SK-N-SH (cell line): Measurements from ENCODE around the gene TLE6. TPM values are rescaled to one million over a fixed set of nuclear protein-coding genes. Genes with fewer than 3 reads are reported as not detected.

ENCODE experiments used
- CTCF ChIA-PET: fragments of 300-600, 350-600 bp; formaldehyde crosslinking; extraction: SDS; loops from one replicate; lab custom pipeline; 2021; lab: Yijun Ruan, JAX
- POLR2A ChIA-PET: fragments of 350-600 bp; sonication (Branson Sonifier 250); formaldehyde crosslinking; extraction: SDS; loops from one replicate; lab custom pipeline; 2020; ENCODE audit warnings: antibody characterized with exemption, inconsistent platforms; lab: Yijun Ruan, JAX
- DNase-seq: peaks from one replicate; pipeline ENCODE4 v3.0.0; 2012
- H2AFZ ChIP-seq: fragments of 200-600 bp; sonication (generic); 2 replicates; pipeline ENCODE4 v1.8.1; 2016; ENCODE audit warnings: antibody characterized with exemption, mild to moderate bottlenecking, low read depth
- H3F3A ChIP-seq: fragments of 200-600 bp; sonication (generic); replicated peaks from 2 replicates; pipeline ENCODE3; 2016; ENCODE audit warnings: antibody characterized with exemption, mild to moderate bottlenecking; ENCODE audit not compliant: insufficient read depth
- H3K27ac ChIP-seq, 2 experiments: fragments of 200-500 bp in 1 of 2; fragments of 200-600 bp in 1 of 2; sonication (Bioruptor generic) in 1 of 2; sonication (generic), shearing (Covaris generic) in 1 of 2; 2 replicates each; pipeline versions ENCODE4 v1.5.1 to v1.6.1; 2014 to 2016; ENCODE audit warnings: low read depth in 2 of 2, inconsistent platforms in 1 of 2, low read length in 1 of 2, mild to moderate bottlenecking in 1 of 2, mixed read lengths in 1 of 2
- H3K27me3 ChIP-seq: fragments of 200-600 bp; sonication (generic), shearing (Covaris generic); 2 replicates; pipeline ENCODE4 v1.6.1; 2016; ENCODE audit warnings: mixed run types; ENCODE audit not compliant: insufficient read depth
- H3K36me3 ChIP-seq, 2 experiments: fragments of 200-500 bp in 1 of 2; fragments of 200-600 bp in 1 of 2; sonication (Bioruptor generic) in 1 of 2; sonication (generic) in 1 of 2; replicated peaks in 1 of 2; 2 replicates each; pipeline versions ENCODE3 to v1.5.1; 2014 to 2016; ENCODE audit warnings: low read length in 1 of 2, mild to moderate bottlenecking in 1 of 2; ENCODE audit not compliant: insufficient read depth in 2 of 2, control insufficient read depth in 1 of 2
- H3K4me1 ChIP-seq, 2 experiments: fragments of 200-500 bp in 1 of 2; fragments of 200-600 bp in 1 of 2; sonication (Bioruptor generic) in 1 of 2; sonication (generic), shearing (Covaris generic) in 1 of 2; 2 replicates each; pipeline versions ENCODE4 v1.5.1 to v1.6.1; 2014 to 2016; ENCODE audit warnings: low read depth in 1 of 2, low read length in 1 of 2, mixed run types in 1 of 2; ENCODE audit not compliant: insufficient read depth in 2 of 2, control insufficient read depth in 1 of 2
- H3K4me2 ChIP-seq: fragments of 200-600 bp; sonication (generic), shearing (Covaris generic); 2 replicates; pipeline ENCODE4 v1.6.1; 2017; ENCODE audit warnings: mixed run types
- H3K4me3 ChIP-seq, 2 experiments: fragments of 200-500 bp in 1 of 2; fragments of 200-600 bp in 1 of 2; sonication (Bioruptor generic) in 1 of 2; sonication (generic), shearing (Covaris generic) in 1 of 2; 2 replicates each; pipeline versions ENCODE4 v1.5.1 to v1.8.1; 2014 to 2016; ENCODE audit warnings: low read depth in 2 of 2, inconsistent platforms in 1 of 2, low read length in 1 of 2, mild to moderate bottlenecking in 1 of 2, mixed read lengths in 1 of 2, moderate library complexity in 1 of 2
- H3K79me2 ChIP-seq: fragments of 200-600 bp; sonication (generic); 2 replicates; pipeline ENCODE4 v1.8.1; 2017; ENCODE audit warnings: mild to moderate bottlenecking; ENCODE audit not compliant: insufficient read depth
- H3K9ac ChIP-seq: fragments of 200-600 bp; sonication (generic); 2 replicates; pipeline ENCODE4 v1.6.1; 2017; ENCODE audit warnings: mixed run types
- H3K9me2 ChIP-seq: fragments of 200-600 bp; sonication (generic); 2 replicates; pipeline ENCODE4 v1.6.1; 2017; ENCODE audit warnings: mixed run types
- H3K9me3 ChIP-seq: fragments of 200-600 bp; sonication (generic); 2 replicates; pipeline ENCODE4 v1.6.1; 2017; ENCODE audit warnings: mixed run types, mild to moderate bottlenecking, moderate library complexity
- H4K20me1 ChIP-seq: fragments of 200-600 bp; sonication (generic); 2 replicates; pipeline ENCODE4 v1.6.1; 2017; ENCODE audit warnings: mild to moderate bottlenecking, mixed run types; ENCODE audit not compliant: insufficient read depth
- ELF1 ChIP-seq: IDR thresholded peaks from 2 replicates; pipeline ENCODE4 v1.4.0; 2012
- JUND ChIP-seq: IDR thresholded peaks from 2 replicates; pipeline ENCODE4 v1.4.0; 2012
- NFIC ChIP-seq: IDR thresholded peaks from 2 replicates; pipeline ENCODE4 v1.4.0; 2012; ENCODE audit warnings: borderline replicate concordance
- RCOR1 ChIP-seq: fragments of 150-350 bp; IDR thresholded peaks from 2 replicates; pipeline ENCODE4 v1.6.1; 2017; ENCODE audit warnings: antibody characterized with exemption, low read length
- RFX5 ChIP-seq: IDR thresholded peaks from 2 replicates; pipeline ENCODE4 v1.6.1; 2012; ENCODE audit warnings: mild to moderate bottlenecking, improper control_type of control experiment, low read length
- RXRA ChIP-seq: IDR thresholded peaks from 2 replicates; pipeline ENCODE4 v1.4.0; 2012; ENCODE audit warnings: low read depth, mild to moderate bottlenecking, borderline replicate concordance
- SMC3 ChIP-seq: IDR thresholded peaks from 2 replicates; pipeline ENCODE4 v1.6.1; 2012; ENCODE audit warnings: low read depth, low read length, improper control_type of control experiment
- TAF1 ChIP-seq: IDR thresholded peaks from 2 replicates; pipeline ENCODE4 v1.6.1; 2012; ENCODE audit warnings: low read depth, mild to moderate bottlenecking, low read length, moderate library complexity, borderline replicate concordance
- ZBTB33 ChIP-seq: IDR thresholded peaks from 2 replicates; pipeline ENCODE4 v1.4.0; 2012; ENCODE audit warnings: low read depth, borderline replicate concordance
- WGBS: methylation state at CpG from one replicate; pipeline ENCODE4 v1.1.6; 2017; ENCODE audit warnings: low lambda C conversion rate; 5-methylcytosine and 5-hydroxymethylcytosine counted together
- polyA plus RNA-seq, 3 experiments: library from polyadenylated mRNA; depleted of rRNA; stranded (reverse); fragments of >200 nt; gene quantifications; 2 replicates each; pipeline ENCODE4 v1.2.3, GENCODE V29; 2012
- TF ChIP-seq, protein P1 (sequence below): fragments of 200-600 bp; sonication (generic); IDR thresholded peaks from 2 replicates; pipeline ENCODE4 v1.6.1; 2017; ENCODE audit warnings: antibody characterized with exemption, mild to moderate bottlenecking, moderate library complexity
- TF ChIP-seq, protein P2 (sequence below): fragments of 150-350 bp; IDR thresholded peaks from 2 replicates; pipeline ENCODE4 v1.6.1; 2017; ENCODE audit warnings: antibody characterized with exemption, low read length, low read depth, borderline replicate concordance
- TF ChIP-seq, protein P3 (sequence below): IDR thresholded peaks from 2 replicates; pipeline ENCODE4 v1.4.0; 2012; ENCODE audit warnings: low read depth

TLE6 gene
- polyA plus RNA-seq, 1 of the 3 experiments (the other 2 are of a cell fraction) = 3.3 TPM

- POLR2A ChIA-PET = no interaction called here
These were observed 51.1 kb downstream of the TLE6 start for GRCh38 chr19:3028305-3029064.

GRCh38 chr19:3029065-3029923, 51.9 kb downstream of the TLE6 start, which contains the start of gene TLE2:
TSS of gene TLE2 (minus strand) at chr19:3029280. CDS start at chr19:3028904, 376 bp downstream.
- H2AFZ ChIP-seq = no peak within 1 kb of the TSS
- peak; percentile 69 for DNase-seq
- POLR2A ChIA-PET = no interaction called here
- no peak within 1 kb of the TSS for H3K27ac ChIP-seq
- H3K27me3 ChIP-seq = peaks cover 91% of the 10 kb centered on the region
- H3K9me2 ChIP-seq = no peaks in the 10 kb centered on the region
- CTCF ChIA-PET = interaction anchor here (1.3 kb wide), 1 partner anchor 60 kb away, joined by 3 read pairs; no protein-coding TSS in a partner anchor
- no peaks in the 10 kb centered on the region for H4K20me1 ChIP-seq
- peak within 1 kb of the TSS; percentile 78 for H3K4me2 ChIP-seq
- H3K9me3 ChIP-seq = no peaks in the 10 kb centered on the region
- no peaks in the 10 kb centered on the region for H3K79me2 ChIP-seq
- TF ChIP-seq, protein P1, sequence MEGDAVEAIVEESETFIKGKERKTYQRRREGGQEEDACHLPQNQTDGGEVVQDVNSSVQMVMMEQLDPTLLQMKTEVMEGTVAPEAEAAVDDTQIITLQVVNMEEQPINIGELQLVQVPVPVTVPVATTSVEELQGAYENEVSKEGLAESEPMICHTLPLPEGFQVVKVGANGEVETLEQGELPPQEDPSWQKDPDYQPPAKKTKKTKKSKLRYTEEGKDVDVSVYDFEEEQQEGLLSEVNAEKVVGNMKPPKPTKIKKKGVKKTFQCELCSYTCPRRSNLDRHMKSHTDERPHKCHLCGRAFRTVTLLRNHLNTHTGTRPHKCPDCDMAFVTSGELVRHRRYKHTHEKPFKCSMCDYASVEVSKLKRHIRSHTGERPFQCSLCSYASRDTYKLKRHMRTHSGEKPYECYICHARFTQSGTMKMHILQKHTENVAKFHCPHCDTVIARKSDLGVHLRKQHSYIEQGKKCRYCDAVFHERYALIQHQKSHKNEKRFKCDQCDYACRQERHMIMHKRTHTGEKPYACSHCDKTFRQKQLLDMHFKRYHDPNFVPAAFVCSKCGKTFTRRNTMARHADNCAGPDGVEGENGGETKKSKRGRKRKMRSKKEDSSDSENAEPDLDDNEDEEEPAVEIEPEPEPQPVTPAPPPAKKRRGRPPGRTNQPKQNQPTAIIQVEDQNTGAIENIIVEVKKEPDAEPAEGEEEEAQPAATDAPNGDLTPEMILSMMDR = no peak
- TF ChIP-seq NFIC (no peak), TAF1 (no peak), SMC3 (no peak), RCOR1 (no peak), RXRA (no peak), ZBTB33 (no peak), ELF1 (no peak)
- TF ChIP-seq, protein P2, sequence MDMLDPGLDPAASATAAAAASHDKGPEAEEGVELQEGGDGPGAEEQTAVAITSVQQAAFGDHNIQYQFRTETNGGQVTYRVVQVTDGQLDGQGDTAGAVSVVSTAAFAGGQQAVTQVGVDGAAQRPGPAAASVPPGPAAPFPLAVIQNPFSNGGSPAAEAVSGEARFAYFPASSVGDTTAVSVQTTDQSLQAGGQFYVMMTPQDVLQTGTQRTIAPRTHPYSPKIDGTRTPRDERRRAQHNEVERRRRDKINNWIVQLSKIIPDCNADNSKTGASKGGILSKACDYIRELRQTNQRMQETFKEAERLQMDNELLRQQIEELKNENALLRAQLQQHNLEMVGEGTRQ = no peak
- TF ChIP-seq, protein P3, sequence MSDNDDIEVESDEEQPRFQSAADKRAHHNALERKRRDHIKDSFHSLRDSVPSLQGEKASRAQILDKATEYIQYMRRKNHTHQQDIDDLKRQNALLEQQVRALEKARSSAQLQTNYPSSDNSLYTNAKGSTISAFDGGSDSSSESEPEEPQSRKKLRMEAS = no peak
- WGBS = 3% methylated on average over 12 of the region's 85 CpGs
- H3K4me3 ChIP-seq = peak within 1 kb of the TSS in 1 of 2 experiments; percentile 40; a peak in 1 of 4 replicates
- no peak within 1 kb of the TSS for H3K9ac ChIP-seq
- H3F3A ChIP-seq = peaks cover 4% of the 10 kb centered on the region
- H3K4me1 ChIP-seq = peaks cover 0 to 6% of the 10 kb centered on the region in 2 experiments; a peak in 1 of 4 replicates
- no peaks in the 10 kb centered on the region for H3K36me3 ChIP-seq

More at GRCh38 chr19:3028305-3029064, 51.1 kb downstream of the TLE6 start:
- Histone ChIP-seq H4K20me1 (no peaks in the 10 kb centered on the region), H3K36me3 (no peaks in the 10 kb centered on the region), H3K4me3 (peak overlapping the region in 1 of 2 experiments; percentile 40; a peak in 1 of 4 replicates), H3K4me2 (peak overlapping the region; percentile 78), H3K9ac (no peak overlapping the region), H3K27me3 (peaks cover 94% of the 10 kb centered on the region), H3K79me2 (no peaks in the 10 kb centered on the region), H3F3A (peaks cover 4% of the 10 kb centered on the region), H2AFZ (no peak overlapping the region), H3K27ac (no peak overlapping the region), H3K9me2 (no peaks in the 10 kb centered on the region), H3K4me1 (peaks cover 0 to 5% of the 10 kb centered on the region in 2 experiments; a peak in 1 of 4 replicates), H3K9me3 (no peaks in the 10 kb centered on the region)
- no peak for DNase-seq
- CTCF ChIA-PET = interaction anchor here (1.4 to 2.1 kb wide), 3 partner anchors 8 to 80 kb away, joined by 4 to 6 read pairs (median 5); no protein-coding TSS in a partner anchor
- WGBS = 2% methylated on average over 34 of the region's 40 CpGs
- TF ChIP-seq JUND (no peak), RFX5 (no peak)
- TF ChIP-seq, all 33 proteins: peak for 0
